Measurements from ENCODE around the gene CCDC69. TPM values are rescaled to one million over a fixed set of nuclear protein-coding genes. Genes with fewer than 3 reads are reported as not detected.

The CCDC69 gene
- total and polyA plus RNA-seq, 2 of the 8 experiments (the other 6 are each of a cell fraction or from before 2014, with no cell fraction given): 8.4 to 10.8 TPM

DNA sequence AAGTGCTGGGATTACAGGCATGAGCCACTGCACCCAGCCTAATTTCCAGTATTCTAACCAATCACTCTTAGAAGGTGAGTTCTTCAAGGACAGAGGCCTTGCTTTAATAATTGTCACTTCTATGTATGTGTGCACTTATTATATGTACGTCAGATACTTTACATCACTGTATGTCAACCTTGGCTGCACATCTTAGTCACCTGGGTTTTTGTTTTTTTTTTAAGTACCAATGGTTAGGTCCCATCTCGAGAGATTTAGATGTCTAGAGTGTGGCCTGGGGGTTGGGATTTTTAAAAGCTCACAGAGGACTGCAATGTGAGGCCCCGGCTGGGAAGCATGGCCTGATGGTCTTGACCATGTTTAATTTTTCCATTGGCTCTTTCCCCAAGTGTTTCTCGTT lies 19.2 kb upstream of the CCDC69 start (continued):
- TF ChIP-seq KDM5A (IDR thresholded peaks at IDR 0.05; ENCODE audit: low read length): no peak
- no peak for TF ChIP-seq YY1 (IDR thresholded peaks at IDR 0.05; ENCODE audit: low read depth, low read length)
- TF ChIP-seq KDM4A (IDR thresholded peaks at IDR 0.05; ENCODE audit: low read depth, low read length, severe bottlenecking): no peak
- TF ChIP-seq EP300 (IDR thresholded peaks at IDR 0.05; ENCODE audit: borderline replicate concordance in 1 of 2, low read depth in 2 of 2, low read length in 2 of 2): no peak
